ENCODE measurements around the gene NEK6.

DNA sequence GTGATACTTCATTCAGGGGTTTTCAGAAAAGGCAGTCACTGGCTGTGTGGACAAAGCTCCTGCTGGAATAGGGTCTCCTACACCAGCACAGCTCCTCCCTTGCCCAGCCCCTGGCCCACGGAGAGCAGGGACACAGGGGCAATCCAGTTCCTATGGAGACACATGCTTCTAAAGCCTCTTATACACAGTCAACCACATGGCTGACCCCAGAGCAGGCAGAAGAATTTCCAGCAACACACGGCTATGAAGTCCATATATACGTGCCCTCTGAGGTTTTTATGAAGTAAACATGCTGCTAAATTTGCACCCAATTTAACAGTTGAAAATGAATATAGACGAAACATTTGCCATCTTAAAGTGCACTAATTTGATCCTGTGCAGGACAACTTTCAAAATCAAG, 138.1 kb downstream of the NEK6 start:
- TF ChIP-seq, protein P1, sequence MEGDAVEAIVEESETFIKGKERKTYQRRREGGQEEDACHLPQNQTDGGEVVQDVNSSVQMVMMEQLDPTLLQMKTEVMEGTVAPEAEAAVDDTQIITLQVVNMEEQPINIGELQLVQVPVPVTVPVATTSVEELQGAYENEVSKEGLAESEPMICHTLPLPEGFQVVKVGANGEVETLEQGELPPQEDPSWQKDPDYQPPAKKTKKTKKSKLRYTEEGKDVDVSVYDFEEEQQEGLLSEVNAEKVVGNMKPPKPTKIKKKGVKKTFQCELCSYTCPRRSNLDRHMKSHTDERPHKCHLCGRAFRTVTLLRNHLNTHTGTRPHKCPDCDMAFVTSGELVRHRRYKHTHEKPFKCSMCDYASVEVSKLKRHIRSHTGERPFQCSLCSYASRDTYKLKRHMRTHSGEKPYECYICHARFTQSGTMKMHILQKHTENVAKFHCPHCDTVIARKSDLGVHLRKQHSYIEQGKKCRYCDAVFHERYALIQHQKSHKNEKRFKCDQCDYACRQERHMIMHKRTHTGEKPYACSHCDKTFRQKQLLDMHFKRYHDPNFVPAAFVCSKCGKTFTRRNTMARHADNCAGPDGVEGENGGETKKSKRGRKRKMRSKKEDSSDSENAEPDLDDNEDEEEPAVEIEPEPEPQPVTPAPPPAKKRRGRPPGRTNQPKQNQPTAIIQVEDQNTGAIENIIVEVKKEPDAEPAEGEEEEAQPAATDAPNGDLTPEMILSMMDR (IDR thresholded peaks at IDR 0.05; ENCODE audit: low read depth, low read length): no peak
- TF ChIP-seq POLR2A (IDR thresholded peaks at IDR 0.05; ENCODE audit: extremely low read depth, insufficient read length): no peak

All from NB4 (cell line).